Measurements from ENCODE around the gene SEC63.
"Not testable (repeated sequence)": the region's sequence is repeated elsewhere in the genome, so short reads cannot be mapped to it uniquely, and the experiment has no call there.

The SEC63 gene

GRCh38 chr6:107981695-107982094, 23.7 kb upstream of the SEC63 start:
- in situ Hi-C loops (cut with MboI; ENCODE audit: low pct_unique_long_range_greater_than_20kb, low sequenced_read_pairs), result loop anchor here (25.0 kb wide), 1 partner anchor 531 kb away; no protein-coding TSS in a partner anchor
- no peak for DNase-seq

GRCh38 chr6:107977283-107977682, 19.3 kb upstream of the SEC63 start:
- in situ Hi-C loops (cut with MboI; ENCODE audit: low pct_unique_long_range_greater_than_20kb, low sequenced_read_pairs), result loop anchor here (25.0 kb wide), 1 partner anchor 535 kb away; no protein-coding TSS in a partner anchor
- DNase-seq, result peak; percentile 62

GRCh38 chr6:107976155-107976783, 18.3 kb upstream of the SEC63 start:
- in situ Hi-C loops (cut with MboI; ENCODE audit: low pct_unique_long_range_greater_than_20kb, low sequenced_read_pairs), result loop anchor here (25.0 kb wide), 1 partner anchor 536 kb away; no protein-coding TSS in a partner anchor
- no peak for DNase-seq

DNA sequence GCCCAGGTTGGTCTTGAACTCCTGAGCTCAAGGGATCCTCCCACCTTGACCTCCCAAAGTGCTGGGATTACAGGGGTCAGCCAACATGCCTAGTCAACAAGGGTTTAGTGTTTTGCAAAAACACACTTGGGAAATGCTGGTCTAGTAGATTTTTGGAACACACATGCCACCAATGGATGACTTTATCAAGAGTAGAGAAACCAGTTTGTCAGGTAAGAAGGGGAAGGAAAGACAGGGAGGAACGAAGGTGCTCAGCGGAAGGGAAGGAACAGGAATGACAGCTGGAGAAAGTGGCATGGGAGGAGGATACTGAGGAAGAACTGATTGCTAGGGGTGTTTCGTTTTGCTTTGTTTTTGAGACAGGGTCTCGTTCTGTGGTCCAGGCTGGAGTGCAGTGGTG, 15.6 kb upstream of the SEC63 start:
- in situ Hi-C loops (cut with MboI; ENCODE audit: low pct_unique_long_range_greater_than_20kb, low sequenced_read_pairs), result loop anchor here (25.0 kb wide), 1 partner anchor 1114 kb away; the partner anchor contains the start of genes CEP57L1 and SESN1

GRCh38 chr6:107972413-107973096, 14.5 kb upstream of the SEC63 start:
- no peak for DNase-seq
- in situ Hi-C loops (cut with MboI; ENCODE audit: low pct_unique_long_range_greater_than_20kb, low sequenced_read_pairs), result loop anchor here (25.0 kb wide), 1 partner anchor 1115 kb away; the partner anchor contains the start of genes CEP57L1 and SESN1

More for the DNA sequence above, 15.6 kb upstream of the SEC63 start:
- DNase-seq, result no peak

- in situ Hi-C loops (cut with MboI; ENCODE audit: low pct_unique_long_range_greater_than_20kb, low sequenced_read_pairs), result loop anchor here (25.0 kb wide), 1 partner anchor 1116 kb away; the partner anchor contains the start of genes CEP57L1 and SESN1
- no peak for DNase-seq
These were observed 13.2 kb upstream of the SEC63 start for GRCh38 chr6:107971181-107971580.

DNA sequence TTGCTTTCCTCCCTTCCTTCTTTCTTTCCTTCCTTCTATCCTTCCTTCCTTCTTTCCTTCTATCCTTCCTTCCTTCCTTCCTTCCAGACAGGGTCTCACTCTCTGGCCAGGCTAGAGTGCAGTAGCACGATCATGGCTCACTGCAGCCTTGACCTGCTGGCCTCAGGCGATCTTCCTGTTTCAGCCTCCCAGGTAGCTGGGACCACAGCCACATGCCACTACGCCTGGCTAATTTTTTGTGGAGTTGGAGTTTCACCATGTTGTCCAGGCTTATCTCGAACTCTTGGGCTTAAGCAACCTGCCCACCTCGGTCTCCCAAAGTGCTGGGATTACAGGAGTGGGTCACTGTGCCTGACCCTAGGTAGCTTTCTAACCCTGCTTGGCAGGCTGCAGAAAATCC, 12.2 kb upstream of the SEC63 start:
- DNase-seq, result no peak
- in situ Hi-C loops (cut with MboI; ENCODE audit: low pct_unique_long_range_greater_than_20kb, low sequenced_read_pairs), result loop anchor here (25.0 kb wide), 1 partner anchor 1117 kb away; the partner anchor contains the start of genes CEP57L1 and SESN1

- in situ Hi-C loops (cut with MboI; ENCODE audit: low pct_unique_long_range_greater_than_20kb, low sequenced_read_pairs), result loop anchor here (25.0 kb wide), 1 partner anchor 1119 kb away; the partner anchor contains the start of genes CEP57L1 and SESN1
- DNase-seq, result no peak
These were observed 10.1 kb upstream of the SEC63 start for GRCh38 chr6:107968081-107968480.

DNA sequence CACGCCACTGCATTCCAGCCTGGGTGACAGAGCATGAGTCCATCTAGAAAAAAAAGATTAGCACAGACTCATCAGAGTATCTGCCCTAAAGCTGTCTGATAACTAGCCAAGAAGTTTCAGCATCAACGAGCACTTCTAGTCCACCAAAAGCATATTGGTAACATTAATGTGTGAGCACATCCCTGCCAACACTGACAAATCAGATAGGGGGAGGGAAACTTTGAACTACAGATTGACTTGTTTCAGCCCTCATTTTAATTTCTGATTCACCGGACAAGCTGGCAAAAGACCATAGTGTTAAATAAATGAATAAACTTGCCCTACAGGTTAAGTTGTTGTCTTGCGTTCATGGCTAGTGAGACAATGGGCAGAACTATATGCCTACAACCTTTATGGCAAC, 7.7 kb upstream of the SEC63 start:
- no peak for DNase-seq
- in situ Hi-C loops (cut with MboI; ENCODE audit: low pct_unique_long_range_greater_than_20kb, low sequenced_read_pairs), result loop anchor here (25.0 kb wide), 1 partner anchor 1122 kb away; the partner anchor contains the start of genes CEP57L1 and SESN1

DNA sequence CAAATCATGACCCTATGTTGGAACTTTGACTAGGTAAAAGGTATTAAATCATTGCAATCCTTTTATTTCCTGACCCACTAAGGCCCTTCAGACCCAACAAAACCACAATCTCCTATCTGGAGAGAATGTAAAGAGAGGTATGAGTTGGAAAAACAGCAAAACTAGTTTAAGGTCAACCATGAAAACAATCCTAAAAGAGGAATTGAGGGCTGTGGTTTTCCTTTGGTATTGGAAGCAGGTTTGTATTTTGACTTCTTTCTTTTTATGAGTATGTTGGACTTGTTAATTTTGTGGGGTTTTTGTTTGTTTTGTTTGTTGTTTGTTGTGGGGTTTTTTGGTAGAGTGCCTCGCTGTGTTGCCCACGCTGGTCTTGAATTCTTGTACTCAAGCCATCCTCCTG, 4.7 kb upstream of the SEC63 start:
- in situ Hi-C loops (cut with MboI; ENCODE audit: low pct_unique_long_range_greater_than_20kb, low sequenced_read_pairs), result loop anchor here (25.0 kb wide), 1 partner anchor 1125 kb away; the partner anchor contains the start of genes CEP57L1 and SESN1
- DNase-seq, result no peak

- DNase-seq, result no peak
- in situ Hi-C loops (cut with MboI; ENCODE audit: low pct_unique_long_range_greater_than_20kb, low sequenced_read_pairs), result loop anchor here (25.0 kb wide), 1 partner anchor 1128 kb away; the partner anchor contains the start of genes CEP57L1 and SESN1
These were observed 1.4 kb upstream of the SEC63 start for GRCh38 chr6:107959392-107959791.

DNA sequence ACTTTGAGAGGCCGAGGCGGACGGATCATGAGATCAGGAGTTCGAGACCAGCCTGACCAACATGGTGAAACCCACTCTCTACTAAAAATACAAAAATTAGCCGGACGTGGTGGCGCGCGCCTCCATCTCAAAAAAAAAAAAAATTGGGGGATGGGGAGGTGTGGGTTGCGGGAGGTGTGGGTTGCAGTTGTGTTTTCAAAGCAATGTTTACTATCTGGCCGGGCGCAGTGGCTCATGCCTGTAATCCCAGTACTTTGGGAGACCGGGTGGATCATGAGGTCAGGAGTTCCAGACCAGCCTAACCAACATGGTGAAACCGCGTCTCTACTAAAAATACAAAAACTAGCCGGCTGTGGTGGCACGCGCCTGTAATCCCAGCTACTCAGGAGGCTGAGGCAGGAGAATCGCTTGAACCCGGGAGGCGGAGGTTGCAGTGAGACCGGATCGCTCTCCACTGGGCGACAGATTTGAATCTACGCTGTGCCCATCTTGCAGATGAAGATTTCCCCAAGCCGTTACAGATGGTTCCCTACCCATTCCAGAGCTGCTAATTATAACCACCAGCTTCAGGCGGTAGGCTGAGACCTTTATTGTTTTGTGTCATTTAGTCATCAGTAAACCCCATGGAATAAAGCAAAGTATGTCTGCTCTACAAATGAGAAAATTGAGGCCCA, 818 bp upstream of the SEC63 start:
- DNase-seq, result not testable (repeated sequence)
- in situ Hi-C loops (cut with MboI; ENCODE audit: low pct_unique_long_range_greater_than_20kb, low sequenced_read_pairs), result loop anchor here (25.0 kb wide), 1 partner anchor 1128 kb away; the partner anchor contains the start of genes CEP57L1 and SESN1

- DNase-seq, result peak; percentile 85
- in situ Hi-C loops (cut with MboI; ENCODE audit: low pct_unique_long_range_greater_than_20kb, low sequenced_read_pairs), result loop anchor here (25.0 kb wide), 1 partner anchor 1130 kb away; the partner anchor contains the start of genes CEP57L1 and SESN1
These were observed 600 bp downstream of the SEC63 start for GRCh38 chr6:107957308-107957908.

DNA sequence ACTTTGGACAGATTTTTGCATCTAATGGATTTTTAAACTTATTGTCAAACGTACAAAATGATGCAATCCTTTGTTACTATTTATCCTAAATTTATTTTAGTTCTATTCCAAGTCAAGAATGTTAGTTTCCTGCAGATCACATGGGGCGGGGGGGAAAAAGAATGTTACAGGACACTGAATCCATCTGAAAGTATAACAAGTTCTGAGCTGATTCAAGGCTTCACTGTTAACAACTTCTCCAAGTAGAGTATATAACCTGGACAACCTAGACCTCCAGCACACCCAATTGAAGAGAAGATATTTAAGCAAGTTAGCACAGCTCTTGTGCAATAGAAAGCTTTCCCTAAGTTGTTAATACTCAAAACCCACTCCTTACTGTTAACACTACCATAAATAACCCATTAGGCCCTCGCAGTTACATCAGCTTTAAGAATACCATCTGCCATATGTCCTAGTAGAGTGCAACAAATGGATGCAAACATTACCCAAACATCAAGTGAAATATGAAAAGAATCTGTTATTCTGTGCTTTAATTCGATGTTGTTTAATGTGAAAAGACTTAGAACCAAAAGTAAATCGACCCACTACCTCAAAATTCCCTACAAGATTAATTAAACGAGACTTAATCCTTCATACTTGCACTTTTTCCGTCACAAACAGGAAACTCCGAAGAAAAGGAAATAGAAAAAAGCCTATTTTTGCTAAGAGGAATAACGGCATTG, 1.3 kb downstream of the SEC63 start:
- in situ Hi-C loops (cut with MboI; ENCODE audit: low pct_unique_long_range_greater_than_20kb, low sequenced_read_pairs), result loop anchor here (25.0 kb wide), 1 partner anchor 1131 kb away; the partner anchor contains the start of genes CEP57L1 and SESN1
- peak; percentile 64 for DNase-seq

DNA sequence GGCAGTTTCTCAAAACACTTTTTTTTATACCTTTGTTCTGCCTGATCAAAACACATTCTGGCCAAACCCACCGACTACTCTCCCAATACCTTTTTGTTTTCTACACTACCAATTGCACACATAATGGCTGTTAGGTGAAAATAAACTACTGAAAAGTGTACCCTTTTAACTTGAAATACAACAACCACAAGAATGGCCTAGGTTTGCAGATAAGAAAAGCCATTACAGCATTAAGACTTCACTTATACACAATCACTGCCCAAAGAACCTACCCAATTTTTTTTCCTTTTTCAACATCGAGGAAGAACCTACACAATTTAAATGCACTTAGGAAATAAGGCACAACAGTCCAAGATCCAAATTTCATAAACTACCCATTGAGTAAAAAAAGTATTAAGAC, 1.8 kb downstream of the SEC63 start:
- in situ Hi-C loops (cut with MboI; ENCODE audit: low pct_unique_long_range_greater_than_20kb, low sequenced_read_pairs), result loop anchor here (25.0 kb wide), 1 partner anchor 1131 kb away; the partner anchor contains the start of genes CEP57L1 and SESN1
- DNase-seq, result no peak

DNA sequence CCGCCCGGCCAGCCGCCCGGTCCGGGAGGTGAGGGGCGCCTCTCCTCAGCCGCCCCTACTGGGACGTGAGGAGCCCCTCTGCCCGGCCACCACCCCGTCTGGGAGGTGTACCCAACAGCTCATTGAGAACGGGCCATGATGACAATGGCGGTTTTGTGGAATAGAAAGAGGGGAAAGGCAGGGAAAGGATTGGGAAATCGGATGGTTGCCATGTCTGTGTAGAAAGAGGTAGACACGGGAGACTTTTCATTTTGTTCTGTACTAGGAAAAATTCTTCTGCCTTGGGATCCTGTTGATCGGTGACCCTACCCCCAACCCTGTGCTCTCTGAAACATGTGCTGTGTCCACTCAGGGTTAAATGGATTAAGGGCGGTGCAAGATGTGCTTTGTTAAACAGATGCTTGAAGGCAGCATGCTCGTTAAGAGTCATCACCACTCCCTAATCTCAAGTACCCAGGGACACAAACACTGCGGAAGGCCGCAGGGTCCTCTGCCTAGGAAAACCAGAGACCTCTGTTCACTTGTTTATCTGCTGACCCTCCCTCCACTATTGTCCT, 4.1 kb downstream of the SEC63 start:
- in situ Hi-C loops (cut with MboI; ENCODE audit: low pct_unique_long_range_greater_than_20kb, low sequenced_read_pairs), result loop anchor here (25.0 kb wide), 1 partner anchor 1133 kb away; the partner anchor contains the start of genes CEP57L1 and SESN1
- DNase-seq, result not testable (repeated sequence)

- DNase-seq, result no peak
- in situ Hi-C loops (cut with MboI; ENCODE audit: low pct_unique_long_range_greater_than_20kb, low sequenced_read_pairs), result no loop called here
These were observed 14.2 kb downstream of the SEC63 start for GRCh38 chr6:107943626-107944439.
